Stimulated activated CD8-positive, alpha-beta memory T cell treated with anti-CD3 and anti-CD28 coated beads, Interleukin-12 subunit alpha, Interleukin-12 subunit beta, amount 100 ng/mL, for 1 hour (primary cell): Measurements from ENCODE around the gene CUTC.

Source experiments
- DNase-seq: peaks from one replicate; pipeline ENCODE4 v3.0.0-alpha.2; 2020; ENCODE audit warnings: low read depth

Gene CUTC

DNA sequence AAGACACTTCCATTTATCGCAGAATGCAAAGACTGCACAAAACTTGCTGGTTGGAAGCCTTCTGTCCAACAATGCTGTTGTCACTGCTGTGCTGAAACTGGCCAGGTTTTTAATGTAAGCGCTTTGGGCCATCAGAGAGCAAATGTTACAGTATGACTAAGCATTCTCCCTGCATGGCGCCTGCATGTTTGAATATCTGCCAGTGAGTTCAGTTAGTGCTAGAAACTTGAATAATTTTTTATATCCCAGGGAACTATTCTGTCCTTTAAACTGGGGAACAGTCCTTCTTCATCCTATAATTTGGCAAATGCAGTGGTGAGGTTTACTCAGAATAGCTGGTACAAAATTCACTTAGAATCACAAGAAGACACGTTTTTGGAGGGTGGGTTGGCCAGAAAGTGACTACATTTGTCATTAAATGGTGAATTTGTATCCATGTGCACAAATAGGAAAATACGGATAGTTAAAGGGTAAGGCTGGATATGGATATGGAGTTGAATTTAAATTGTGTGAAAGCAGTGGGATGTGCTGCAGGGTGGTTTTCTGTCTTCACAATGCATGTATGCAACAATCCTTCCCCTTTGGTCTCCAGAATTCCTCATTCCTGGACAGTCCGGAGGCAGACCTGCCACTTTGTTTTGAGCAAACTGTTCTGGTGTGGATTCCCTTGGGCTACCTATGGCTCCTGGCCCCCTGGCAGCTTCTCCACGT is 52.1 kb downstream of the CUTC start:
- DNase-seq, result no peak

DNA sequence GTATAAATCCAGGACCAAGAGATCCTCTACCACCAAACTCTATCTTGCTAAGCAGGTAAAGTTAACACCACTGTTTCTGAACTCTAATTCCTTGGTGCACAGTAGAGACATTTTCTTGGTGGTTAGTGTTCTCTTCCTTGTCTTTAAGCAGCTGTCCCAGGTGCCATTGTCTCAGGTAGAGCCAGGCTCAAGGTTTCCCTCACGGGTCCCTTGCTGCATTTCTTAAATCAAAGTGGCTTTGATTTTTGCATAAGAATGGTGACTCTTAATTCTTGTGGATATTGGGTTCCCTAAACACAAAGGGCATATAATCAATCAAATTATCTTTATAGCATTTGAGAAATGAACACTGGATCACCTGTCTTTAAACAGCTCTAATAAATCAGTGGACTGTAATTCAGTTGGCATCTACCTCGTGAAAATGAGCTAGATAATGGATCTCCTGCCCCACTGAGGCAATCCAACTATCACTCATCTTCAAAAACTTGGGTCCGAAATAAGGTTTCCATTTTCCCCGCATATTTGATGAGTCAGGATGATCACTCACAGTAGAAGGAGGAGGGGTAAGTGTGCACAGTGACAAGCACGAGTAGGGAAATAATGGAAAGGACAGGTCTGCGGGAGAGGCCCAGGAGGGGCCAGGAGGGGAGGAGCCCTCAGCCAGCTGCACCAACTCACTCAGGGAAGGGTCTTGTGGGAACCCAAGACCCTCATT is 52.9 kb downstream of the CUTC start:
- DNase-seq, result no peak

DNA sequence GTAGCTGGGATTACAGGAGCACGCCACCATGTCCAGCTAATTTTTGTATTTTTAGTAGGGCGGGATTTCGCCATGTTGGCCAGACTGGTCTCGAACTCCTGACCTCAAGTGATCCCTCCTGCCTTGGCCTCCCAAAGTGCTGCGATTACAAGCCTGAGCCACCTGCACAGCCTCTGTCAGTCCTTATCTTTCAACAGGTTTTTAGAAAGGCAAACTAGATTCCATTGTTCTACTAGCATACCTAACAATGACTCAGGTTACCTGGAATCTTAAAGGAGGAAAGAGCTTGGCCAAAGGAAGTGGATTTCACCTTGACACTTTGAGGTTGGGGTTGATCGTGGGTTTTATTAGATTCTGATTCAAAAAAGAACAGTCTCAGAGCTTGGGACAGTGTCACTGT is 53.6 kb downstream of the CUTC start:
- no peak for DNase-seq

DNA sequence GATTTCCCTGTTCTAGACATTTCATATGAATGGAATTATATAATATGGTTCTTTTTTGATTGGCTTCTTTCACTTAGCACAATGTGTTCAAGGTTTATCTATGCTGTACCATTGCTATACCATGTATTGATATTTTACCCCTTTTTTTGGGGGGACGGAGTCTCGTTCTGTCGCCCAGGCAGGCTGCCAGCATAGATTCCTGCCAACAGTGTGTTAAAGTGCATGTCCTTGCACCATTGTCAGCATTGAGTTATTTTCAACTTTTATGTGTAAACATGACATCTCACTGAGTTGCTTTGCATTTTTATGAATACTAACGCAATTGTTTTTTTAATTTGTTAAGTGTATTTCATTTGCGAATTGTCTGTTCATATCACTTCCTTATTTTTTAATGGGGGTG is 55.3 kb downstream of the CUTC start:
- DNase-seq, result no peak

DNA sequence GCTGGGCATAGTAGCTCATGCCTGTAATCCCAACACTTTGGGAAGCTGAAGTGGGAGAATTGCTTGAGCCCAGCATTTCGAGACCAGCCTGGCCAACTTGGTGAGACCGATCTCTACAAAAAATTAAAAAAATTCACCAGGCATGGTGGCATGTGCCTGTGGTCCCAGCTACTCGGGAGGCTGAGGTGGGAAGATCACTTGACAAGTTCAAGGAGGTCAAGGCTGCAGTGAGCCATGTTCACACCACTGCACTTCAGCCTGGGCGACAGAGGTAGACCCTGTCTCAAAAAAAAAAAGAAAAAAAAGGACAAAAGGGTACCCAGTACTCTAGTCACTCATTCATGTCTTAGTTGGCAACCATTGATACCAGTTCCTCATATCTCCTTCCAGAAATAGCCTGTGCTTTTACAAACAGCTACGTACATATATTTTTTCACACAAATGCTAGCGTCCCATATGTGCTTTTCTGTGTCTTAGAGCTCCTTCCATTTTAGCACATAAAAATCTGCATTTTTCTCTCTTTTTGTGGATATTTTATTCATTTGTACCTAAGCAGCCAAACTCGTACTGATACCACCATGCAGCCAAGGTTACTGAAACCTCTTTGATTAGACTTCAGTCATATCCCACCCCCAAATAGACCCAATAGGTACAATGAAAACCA is 55.9 kb downstream of the CUTC start:
- no peak for DNase-seq

DNA sequence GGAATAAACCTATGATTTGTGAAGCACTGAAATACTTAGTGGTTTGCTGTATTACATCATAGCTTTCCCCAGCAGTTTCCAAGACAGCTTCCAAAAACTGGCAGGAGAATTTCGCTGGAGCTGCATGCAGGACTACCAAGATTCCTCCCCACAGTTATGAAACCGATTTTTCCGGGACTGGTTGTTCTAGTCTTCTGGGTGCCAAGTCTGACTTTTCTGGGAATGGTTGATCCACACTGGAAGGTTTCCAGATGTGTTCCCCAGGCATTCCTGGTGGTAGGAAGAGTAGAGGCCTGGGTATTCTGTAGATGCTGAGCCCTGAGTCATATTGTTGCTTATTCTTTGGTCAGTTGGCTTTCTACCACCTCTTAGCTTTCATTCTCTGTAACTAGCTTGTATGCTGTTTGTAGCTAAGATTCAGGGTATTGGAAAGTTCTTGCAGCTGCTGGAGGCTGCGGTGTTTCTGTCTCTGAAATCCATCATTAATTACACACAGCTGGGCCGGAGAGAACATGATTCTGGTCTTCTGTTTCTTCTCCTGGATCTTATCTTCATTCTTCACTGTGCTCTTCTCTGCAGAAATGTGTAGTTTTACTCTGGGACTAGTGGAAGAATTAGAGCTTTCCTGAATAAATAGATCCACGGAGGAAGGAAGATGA is 56.7 kb downstream of the CUTC start:
- no peak for DNase-seq

DNA sequence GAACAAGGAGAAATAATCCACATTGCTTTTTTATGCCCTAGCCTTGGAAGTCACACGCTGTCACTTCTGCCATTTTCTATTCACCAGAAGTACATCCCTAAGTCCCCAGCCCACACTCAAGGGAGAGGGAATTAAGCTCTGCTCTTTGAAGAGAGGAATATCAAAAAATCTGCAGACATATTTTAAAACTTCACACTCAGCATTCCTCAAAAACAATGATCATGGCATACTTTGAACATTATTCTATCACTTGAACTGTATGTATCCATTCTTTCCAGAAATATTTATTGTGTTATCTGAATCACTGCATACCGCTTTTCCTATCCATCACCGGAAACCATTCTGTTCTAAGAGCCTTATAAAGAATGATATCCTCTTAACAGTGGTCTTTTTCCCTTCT is 59.8 kb downstream of the CUTC start:
- DNase-seq, result no peak

DNA sequence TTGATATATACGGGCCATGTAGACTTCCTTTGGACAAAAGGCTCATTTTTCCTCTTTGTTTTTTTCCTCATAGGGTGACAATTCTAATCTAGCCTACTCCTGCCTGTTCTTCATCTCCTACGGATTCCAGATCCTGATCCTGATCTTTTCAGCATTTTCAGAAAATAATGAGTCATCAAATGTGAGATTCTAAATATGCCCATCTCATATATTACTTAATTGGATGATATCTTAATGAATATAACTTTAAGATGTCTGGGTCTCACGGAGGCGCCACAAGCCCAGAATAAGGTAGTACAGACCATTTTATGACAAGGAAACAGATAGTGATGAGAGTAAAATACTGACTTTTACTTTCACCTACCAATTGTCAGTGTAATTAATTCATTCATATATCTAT is 61.8 kb downstream of the CUTC start:
- DNase-seq, result no peak

DNA sequence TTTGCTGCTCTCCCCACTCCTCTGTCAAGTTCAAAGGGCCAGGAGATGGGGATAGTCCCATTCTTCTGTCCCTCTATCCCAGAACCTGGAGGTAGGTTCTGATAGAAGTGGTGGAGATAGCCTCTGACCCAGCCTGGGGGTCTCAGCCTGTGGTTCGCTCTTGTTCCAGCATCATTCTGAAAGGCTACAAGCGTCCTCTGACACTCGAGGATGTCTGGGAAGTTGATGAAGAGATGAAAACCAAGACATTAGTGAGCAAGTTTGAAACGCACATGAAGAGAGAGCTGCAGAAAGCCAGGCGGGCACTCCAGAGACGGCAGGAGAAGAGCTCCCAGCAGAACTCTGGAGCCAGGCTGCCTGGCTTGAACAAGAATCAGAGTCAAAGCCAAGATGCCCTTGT is 64.9 kb downstream of the CUTC start:
- no peak for DNase-seq

DNA sequence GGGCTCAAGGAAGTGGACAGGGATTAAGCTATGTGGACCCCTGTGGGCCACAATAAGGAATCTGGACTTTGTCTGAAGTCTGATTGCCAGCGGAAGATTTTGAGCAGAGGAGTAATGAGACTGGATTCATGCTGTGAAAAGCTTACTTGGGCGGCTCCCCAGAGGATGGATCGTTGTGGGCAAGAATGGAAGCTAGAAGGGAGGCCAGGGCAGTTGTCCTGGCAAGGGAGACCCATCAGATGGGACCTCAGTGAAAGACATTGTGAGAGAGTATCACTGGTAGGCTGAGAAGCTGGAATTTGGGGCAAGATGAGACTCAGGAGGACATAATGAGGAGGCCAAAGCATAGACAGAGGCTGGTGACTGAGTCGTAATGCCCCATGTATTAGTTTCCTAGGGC is 66.0 kb downstream of the CUTC start:
- DNase-seq, result no peak

DNA sequence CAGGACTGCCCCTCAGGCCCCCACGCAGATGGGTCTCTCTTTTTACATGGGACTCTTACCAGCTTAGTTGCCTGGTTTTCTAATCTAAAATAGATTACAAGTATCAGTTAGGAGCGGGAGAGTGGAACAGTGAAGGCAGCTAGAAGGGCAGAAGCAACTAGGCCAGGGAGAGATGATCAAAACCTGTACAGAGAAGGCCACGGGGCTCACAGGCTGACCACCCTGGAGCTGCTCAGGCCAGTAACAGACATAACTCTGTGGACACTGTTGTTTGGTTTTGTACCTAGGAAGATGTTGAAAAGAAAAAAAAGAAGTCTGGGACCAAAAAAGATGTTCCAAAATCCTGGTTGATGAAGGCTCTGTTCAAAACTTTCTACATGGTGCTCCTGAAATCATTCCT is 66.9 kb downstream of the CUTC start:
- DNase-seq, result no peak

DNA sequence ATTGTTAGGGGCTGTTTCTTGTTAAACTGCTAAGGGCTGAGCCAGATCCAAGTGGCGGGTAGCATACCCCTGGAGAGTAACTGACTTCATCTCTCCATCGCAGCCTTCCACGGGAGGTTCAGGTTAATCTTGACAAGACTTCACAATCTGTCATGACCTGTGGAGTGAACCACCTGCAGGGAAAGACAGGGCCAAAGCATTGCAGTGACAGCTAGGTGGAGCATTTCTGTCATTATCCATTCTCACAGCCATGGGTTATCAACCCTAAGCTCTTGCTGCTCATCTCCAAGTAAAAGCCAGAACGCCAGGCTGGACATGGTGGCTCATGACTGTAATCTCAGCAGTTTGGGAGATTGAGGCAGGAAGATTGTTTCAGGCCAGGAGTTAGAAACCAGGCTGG is 67.6 kb downstream of the CUTC start:
- no peak for DNase-seq

DNA sequence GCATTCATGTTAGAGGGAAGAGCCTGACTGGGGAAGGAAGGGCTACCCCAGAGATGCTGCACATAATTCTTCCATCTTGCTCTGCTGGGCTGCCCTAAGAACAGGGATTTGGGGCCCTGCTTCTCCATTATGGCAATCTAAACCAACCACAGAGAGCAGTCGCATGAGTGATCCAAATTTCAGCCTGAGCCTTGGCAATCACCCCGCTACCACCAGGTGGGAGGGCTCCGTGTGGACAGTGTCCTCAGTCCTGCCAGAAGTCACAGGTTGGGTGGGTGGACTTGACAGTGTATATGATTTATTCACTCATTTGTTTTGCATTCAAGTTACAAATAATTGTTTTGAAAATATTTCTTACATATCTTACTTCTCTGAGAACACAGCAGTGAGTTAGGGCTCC is 72.4 kb downstream of the CUTC start:
- DNase-seq, result no peak

DNA sequence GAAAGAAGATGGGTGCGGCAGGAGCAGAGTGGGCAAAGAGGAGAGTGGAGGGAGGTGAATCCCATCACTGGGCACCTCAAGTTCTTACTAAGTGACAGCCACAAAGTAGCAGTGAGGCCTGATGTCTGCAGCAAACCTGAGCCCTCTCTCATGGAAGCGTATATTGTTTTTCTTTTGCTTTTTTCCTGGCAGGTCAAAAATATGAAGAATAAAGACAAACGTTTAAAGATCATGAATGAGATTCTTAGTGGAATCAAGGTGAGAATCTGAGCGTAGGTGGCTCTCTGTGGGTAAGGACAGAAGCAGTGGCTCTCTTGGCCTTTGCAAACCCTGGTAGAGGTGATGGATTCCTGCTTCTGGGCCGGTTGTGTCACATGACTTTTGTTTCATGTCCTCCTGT is 73.2 kb downstream of the CUTC start:
- DNase-seq, result no peak
